ENCODE results near the gene TPCN1. TPM values are rescaled to one million over a fixed set of nuclear protein-coding genes. Genes with fewer than 3 reads are reported as not detected.

Gene TPCN1
- total and polyA plus RNA-seq, 10 donors, result 15.5 to 90.1 (median 46.7) TPM

DNA sequence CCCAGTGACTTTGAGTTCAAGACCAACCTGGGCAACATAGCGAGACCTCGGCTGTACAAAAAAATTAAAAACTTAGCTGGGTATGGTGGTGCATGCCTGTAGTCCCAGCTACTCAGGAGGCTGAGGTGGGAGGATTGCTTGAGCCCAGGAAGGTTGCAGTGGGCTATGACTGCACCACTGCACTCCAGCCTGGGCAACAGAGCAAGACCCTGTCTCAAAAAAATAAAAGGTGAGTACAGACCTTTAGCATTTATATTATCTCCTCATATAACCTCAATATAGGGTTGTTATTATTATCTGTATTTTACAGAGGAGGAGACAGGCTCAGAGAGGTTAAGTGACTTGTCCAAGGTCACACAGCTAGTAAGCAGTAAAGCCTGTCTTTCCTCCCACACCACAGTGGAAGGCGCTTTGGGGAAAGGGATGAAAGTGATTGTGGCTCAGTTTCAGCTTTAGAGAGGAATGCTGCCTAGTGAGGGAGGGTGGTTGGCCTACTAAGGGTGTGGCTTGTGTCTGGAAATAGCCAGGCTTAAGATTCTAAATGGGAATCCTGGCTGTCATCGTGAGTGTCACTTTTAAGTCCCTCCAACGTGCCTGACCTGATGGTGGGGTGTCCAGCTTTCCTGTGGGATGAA lies 7.2 kb downstream of the TPCN1 start:
- TF ChIP-seq POLR2A (IDR thresholded peaks at IDR 0.05), result no peak
- TF ChIP-seq, protein P1, sequence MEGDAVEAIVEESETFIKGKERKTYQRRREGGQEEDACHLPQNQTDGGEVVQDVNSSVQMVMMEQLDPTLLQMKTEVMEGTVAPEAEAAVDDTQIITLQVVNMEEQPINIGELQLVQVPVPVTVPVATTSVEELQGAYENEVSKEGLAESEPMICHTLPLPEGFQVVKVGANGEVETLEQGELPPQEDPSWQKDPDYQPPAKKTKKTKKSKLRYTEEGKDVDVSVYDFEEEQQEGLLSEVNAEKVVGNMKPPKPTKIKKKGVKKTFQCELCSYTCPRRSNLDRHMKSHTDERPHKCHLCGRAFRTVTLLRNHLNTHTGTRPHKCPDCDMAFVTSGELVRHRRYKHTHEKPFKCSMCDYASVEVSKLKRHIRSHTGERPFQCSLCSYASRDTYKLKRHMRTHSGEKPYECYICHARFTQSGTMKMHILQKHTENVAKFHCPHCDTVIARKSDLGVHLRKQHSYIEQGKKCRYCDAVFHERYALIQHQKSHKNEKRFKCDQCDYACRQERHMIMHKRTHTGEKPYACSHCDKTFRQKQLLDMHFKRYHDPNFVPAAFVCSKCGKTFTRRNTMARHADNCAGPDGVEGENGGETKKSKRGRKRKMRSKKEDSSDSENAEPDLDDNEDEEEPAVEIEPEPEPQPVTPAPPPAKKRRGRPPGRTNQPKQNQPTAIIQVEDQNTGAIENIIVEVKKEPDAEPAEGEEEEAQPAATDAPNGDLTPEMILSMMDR (IDR thresholded peaks at IDR 0.05 in 8 of 11, conservative IDR thresholded peaks at IDR 0.05 in 3 of 11), result no peak
- no peak for TF ChIP-seq POLR2AphosphoS5 (IDR thresholded peaks at IDR 0.05)
- Histone ChIP-seq H3K27ac (peak overlapping the region in 7 of 8 donors; percentile 7 to 85 (median 77)), H3K36me3 (peaks cover 0 to 64% (median 17%) of the 10 kb centered on the region in 6 donors), H3K27me3 (replicated peaks in 1 of 7) (no peaks in the 10 kb centered on the region), H3K4me3 (no peak overlapping the region), H3K9me3 (no peaks in the 10 kb centered on the region), H3K4me1 (peaks cover 37 to 100% (median 86%) of the 10 kb centered on the region in 6 donors)
- intact Hi-C loops (cut with DNase I; ENCODE audit: low total_unique reads), result no loop called here
- peak; percentile 14 for DNase-seq
- 63 to 85% (median 74%) methylated on average over 5 of the region's 5 CpGs for WGBS, 5 donors

DNA sequence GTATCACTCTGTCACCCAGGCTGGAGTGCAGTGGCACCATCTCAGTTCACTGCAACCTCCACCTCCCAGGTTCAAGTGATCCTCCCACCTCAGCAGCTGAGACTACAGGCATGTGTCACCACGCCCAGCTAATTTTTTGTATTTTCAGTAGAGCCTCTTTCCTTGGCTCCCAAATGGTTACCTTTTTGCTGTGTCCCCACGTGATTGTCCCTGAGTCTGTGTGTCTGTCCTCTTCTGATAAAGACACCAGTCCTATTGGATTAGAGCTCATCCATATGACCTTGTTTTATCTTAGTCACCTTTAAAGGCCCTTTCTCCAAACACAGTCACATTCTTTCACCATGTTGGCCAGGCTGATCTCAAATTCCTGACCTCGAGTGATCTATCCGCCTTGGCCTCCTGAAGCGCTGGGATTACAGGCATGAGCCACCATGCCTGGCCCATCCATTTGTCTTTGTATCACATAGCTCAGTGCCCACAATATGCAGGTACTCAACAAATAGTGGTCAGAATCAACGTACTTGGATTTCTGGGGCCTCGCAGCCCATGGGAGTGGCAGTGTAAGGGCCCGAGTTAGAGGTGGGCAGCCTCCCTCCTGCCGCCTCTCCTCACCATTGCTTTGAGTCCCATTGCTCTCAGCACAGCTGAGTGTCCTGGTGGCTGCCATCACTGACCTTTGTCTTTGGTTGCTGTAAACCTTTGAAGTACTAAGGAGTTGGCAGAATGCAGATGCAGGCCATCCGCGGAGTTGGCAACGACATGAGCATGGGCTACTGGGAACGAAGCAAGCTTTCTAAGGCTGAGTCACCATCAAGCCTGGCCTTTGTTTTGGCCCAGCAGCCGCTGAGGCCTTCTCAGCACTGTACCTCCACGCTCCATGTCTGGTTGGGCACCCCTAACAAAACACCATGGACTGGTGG lies 9.3 kb downstream of the TPCN1 start:
- TF ChIP-seq POLR2A (IDR thresholded peaks at IDR 0.05), result no peak
- no peak for TF ChIP-seq POLR2AphosphoS5 (IDR thresholded peaks at IDR 0.05)
- TF ChIP-seq, protein P1 (IDR thresholded peaks at IDR 0.05 in 8 of 11, conservative IDR thresholded peaks at IDR 0.05 in 3 of 11), result no peak
- H3K9me3 ChIP-seq, result no peaks in the 10 kb centered on the region
- WGBS, 5 donors, result 94 to 97% (median 96%) methylated on average over 14 to 15 of the region's 15 CpGs
- H3K27ac ChIP-seq, result peak overlapping the region; percentile 55 to 85 (median 74)
- intact Hi-C loops (cut with DNase I; ENCODE audit: low total_unique reads), result no loop called here
- H3K4me1 ChIP-seq, result peaks cover 28 to 100% (median 75%) of the 10 kb centered on the region in 6 donors
- H3K27me3 ChIP-seq (replicated peaks in 1 of 7), result no peaks in the 10 kb centered on the region
- DNase-seq, result peak; percentile 59
- peaks cover 0 to 71% (median 17%) of the 10 kb centered on the region in 6 donors for H3K36me3 ChIP-seq
- H3K4me3 ChIP-seq, result no peak overlapping the region

DNA sequence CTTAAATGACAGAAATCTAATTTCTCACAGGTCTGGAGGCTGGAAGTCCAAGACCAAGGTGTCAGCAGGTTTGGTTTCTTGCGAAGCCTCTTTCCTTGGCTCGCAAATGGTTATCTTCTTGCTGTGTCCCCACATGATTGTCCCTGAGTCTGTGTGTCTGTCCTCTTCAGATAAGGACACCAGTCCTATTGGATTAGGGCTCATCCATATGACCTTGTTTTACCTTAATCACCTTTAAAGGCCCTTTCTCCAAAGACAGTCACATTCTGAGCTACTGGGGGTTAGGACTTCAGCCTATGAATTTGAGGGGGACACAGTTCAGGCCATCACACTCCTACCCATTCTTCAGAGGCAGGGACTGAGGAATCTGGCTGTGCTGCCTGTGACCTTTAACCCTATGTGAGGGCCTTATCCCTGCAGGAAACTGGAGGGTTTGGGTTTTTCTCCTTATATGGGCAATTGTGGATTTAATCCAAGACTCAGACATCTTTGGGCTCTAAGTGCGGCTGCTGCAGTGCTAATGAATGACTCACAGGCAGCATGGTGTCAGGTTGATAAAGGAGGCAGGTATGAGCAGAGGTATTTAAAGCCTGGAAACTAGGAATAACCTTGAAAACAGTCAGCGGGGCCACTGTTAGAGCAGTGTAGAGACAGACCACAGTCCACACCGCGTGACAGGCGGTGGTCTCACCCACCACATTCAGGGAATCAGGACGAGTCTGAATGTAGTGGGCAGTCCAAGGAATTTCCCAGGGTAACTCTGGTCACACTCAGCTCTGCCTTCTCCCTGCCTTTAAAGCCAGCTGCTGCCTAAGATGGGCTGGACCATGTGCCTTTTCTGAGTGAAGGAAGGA lies 10.2 kb downstream of the TPCN1 start:
- Histone ChIP-seq H3K4me3 (no peak overlapping the region), H3K9me3 (no peaks in the 10 kb centered on the region), H3K36me3 (peaks cover 0 to 77% (median 17%) of the 10 kb centered on the region in 6 donors), H3K27me3 (replicated peaks in 1 of 7) (no peaks in the 10 kb centered on the region), H3K27ac (peak overlapping the region in 5 of 8 donors; percentile 21 to 85 (median 78)), H3K4me1 (peaks cover 28 to 100% (median 77%) of the 10 kb centered on the region in 6 donors)
- TF ChIP-seq POLR2AphosphoS5 (IDR thresholded peaks at IDR 0.05) (no peak), POLR2A (IDR thresholded peaks at IDR 0.05) (no peak)
- TF ChIP-seq, protein P1 (IDR thresholded peaks at IDR 0.05 in 8 of 11, conservative IDR thresholded peaks at IDR 0.05 in 3 of 11), result no peak
- WGBS, 5 donors, result 82 to 90% (median 89%) methylated on average over 8 of the region's 8 CpGs
- peak; percentile 62 for DNase-seq
- intact Hi-C loops (cut with DNase I; ENCODE audit: low total_unique reads), result no loop called here

All from spleen (tissue), 11 donors.